Suprapubic skin (tissue), 4 donors: ENCODE measurements around the gene CAMK1D. TPM values are rescaled to one million over a fixed set of nuclear protein-coding genes. Genes with fewer than 3 reads are reported as not detected.
"Not testable (repeated sequence)": the region's sequence is repeated elsewhere in the genome, so short reads cannot be mapped to it uniquely, and the experiment has no call there.

ENCODE experiments used
- DNase-seq, 2 donors: peaks; one replicate each; pipeline ENCODE4 v3.0.0-alpha.2; 2019; ENCODE audit warnings: low spot score in 2 of 2
- H3K27ac ChIP-seq: fragments of 200-600 bp; sonication (generic); one replicate; pipeline ENCODE4 v1.5.1; 2019
- H3K27me3 ChIP-seq: fragments of 200-600 bp; sonication (generic); one replicate; pipeline ENCODE4 v1.5.1; 2019
- H3K36me3 ChIP-seq: fragments of 200-600 bp; sonication (generic); one replicate; pipeline ENCODE4 v1.5.1; 2019
- H3K4me1 ChIP-seq: fragments of 200-600 bp; sonication (generic); one replicate; pipeline ENCODE4 v1.5.1; 2019
- H3K4me3 ChIP-seq: fragments of 200-600 bp; sonication (generic); one replicate; pipeline ENCODE4 v1.5.1; 2019; ENCODE audit warnings: mild to moderate bottlenecking
- H3K9me3 ChIP-seq: fragments of 200-600 bp; sonication (generic); one replicate; pipeline ENCODE4 v1.5.1; 2019
- EP300 ChIP-seq: sonication (generic); formaldehyde crosslinking; IDR thresholded peaks from one replicate; pipeline ENCODE4 v1.6.1; 2017; ENCODE audit warnings: antibody characterized with exemption
- POLR2A ChIP-seq, 2 donors: fragments of 450-650 bp; IDR thresholded peaks; one replicate each; pipeline ENCODE4 v1.6.1; 2017; ENCODE audit warnings: antibody characterized with exemption in 2 of 2, mild to moderate bottlenecking in 2 of 2, moderate library complexity in 2 of 2
- POLR2AphosphoS5 ChIP-seq, 3 donors: sonication (generic); formaldehyde crosslinking; IDR thresholded peaks; one replicate each; pipeline ENCODE4 v1.6.1; 2017; ENCODE audit warnings: antibody characterized with exemption in 3 of 3
- WGBS: methylation state at CpG from one replicate; pipeline ENCODE4 v1.1.5; 2018; 5-methylcytosine and 5-hydroxymethylcytosine counted together
- total RNA-seq, 4 donors: library from RNA; depleted of rRNA; stranded (reverse); fragments of >200 nt; gene quantifications; one replicate each; pipeline ENCODE4 v1.1.0, GENCODE V29; 2016
- TF ChIP-seq, protein P1 (sequence below), 2 donors: fragments of 200-600 bp in 1 of 2; fragments of 450-650 bp in 1 of 2; sonication (generic) in 1 of 2; IDR thresholded peaks; one replicate each; pipeline ENCODE4 v1.5.1; 2016 to 2019; ENCODE audit warnings: antibody characterized with exemption in 2 of 2, mild to moderate bottlenecking in 1 of 2, moderate library complexity in 1 of 2

CAMK1D gene
- total RNA-seq, 4 donors from 2014 or later = 26.4 to 31.3 (median 30.2) TPM

- H3K27ac ChIP-seq = peak overlapping the region; percentile 45
- no peak overlapping the region for H3K4me3 ChIP-seq
- H3K9me3 ChIP-seq = no peaks in the 10 kb centered on the region
- 34% methylated on average over 3 of the region's 3 CpGs for WGBS
- TF ChIP-seq, protein P1, sequence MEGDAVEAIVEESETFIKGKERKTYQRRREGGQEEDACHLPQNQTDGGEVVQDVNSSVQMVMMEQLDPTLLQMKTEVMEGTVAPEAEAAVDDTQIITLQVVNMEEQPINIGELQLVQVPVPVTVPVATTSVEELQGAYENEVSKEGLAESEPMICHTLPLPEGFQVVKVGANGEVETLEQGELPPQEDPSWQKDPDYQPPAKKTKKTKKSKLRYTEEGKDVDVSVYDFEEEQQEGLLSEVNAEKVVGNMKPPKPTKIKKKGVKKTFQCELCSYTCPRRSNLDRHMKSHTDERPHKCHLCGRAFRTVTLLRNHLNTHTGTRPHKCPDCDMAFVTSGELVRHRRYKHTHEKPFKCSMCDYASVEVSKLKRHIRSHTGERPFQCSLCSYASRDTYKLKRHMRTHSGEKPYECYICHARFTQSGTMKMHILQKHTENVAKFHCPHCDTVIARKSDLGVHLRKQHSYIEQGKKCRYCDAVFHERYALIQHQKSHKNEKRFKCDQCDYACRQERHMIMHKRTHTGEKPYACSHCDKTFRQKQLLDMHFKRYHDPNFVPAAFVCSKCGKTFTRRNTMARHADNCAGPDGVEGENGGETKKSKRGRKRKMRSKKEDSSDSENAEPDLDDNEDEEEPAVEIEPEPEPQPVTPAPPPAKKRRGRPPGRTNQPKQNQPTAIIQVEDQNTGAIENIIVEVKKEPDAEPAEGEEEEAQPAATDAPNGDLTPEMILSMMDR (IDR thresholded peaks at IDR 0.05) = no peak
- no peak for TF ChIP-seq EP300
- TF ChIP-seq POLR2AphosphoS5 (IDR thresholded peaks at IDR 0.05) = no peak
- TF ChIP-seq POLR2A (IDR thresholded peaks at IDR 0.05) = no peak
- H3K36me3 ChIP-seq = no peaks in the 10 kb centered on the region
- H3K4me1 ChIP-seq = peaks cover 18% of the 10 kb centered on the region
- DNase-seq = no peak
- H3K27me3 ChIP-seq = no peaks in the 10 kb centered on the region
These were observed 22.3 kb upstream of the CAMK1D start for GRCh38 chr10:12327074-12327473.

DNA sequence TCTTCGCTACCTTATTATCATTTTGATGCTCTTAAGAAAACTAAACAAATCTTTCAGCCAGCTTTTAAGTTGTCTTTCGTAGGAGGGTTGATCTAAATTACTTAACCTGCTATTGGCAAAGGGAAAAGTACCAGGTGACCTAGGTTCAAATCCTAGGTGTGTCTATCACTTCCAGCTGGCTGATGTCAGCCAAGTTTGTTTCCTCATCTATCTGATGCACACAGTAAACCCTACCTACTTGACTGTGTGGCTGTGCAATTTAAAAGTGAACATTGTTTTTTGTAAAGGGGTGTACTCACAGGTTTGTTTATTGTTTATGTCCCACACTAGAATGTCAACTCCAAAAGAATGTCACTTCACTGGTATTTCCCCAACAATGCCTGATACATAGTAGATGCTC, 21.9 kb upstream of the CAMK1D start:
- H3K27me3 ChIP-seq = no peaks in the 10 kb centered on the region
- H3K27ac ChIP-seq = peak overlapping the region; percentile 45
- H3K4me1 ChIP-seq = peaks cover 15% of the 10 kb centered on the region
- H3K36me3 ChIP-seq = no peaks in the 10 kb centered on the region
- H3K4me3 ChIP-seq = no peak overlapping the region
- no peaks in the 10 kb centered on the region for H3K9me3 ChIP-seq
- TF ChIP-seq, protein P1 (IDR thresholded peaks at IDR 0.05) = no peak
- TF ChIP-seq POLR2A (IDR thresholded peaks at IDR 0.05) (no peak), EP300 (no peak), POLR2AphosphoS5 (IDR thresholded peaks at IDR 0.05) (no peak)
- no peak for DNase-seq
- WGBS = 36% methylated on average over 2 of the region's 2 CpGs

DNA sequence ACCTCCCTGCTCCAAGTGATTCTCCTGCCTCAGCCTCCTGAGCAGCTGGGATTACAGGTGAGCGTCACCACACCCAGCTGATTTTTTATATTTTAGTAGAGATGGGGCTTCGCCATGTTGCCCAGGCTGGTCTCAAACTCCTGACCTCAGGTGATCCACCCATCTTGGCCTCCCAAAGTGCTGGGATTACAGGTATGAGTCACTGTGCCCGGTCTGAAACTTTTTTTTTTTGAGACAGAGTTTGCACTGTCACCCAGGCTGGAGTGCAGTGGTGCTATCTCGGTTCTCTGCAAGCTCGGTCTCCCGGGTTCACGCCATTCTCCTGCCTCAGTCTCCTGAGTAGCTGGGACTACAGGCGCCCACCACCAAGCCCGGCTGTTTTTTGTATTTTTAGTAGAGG, 21.0 kb upstream of the CAMK1D start:
- peaks cover 19% of the 10 kb centered on the region for H3K4me1 ChIP-seq
- H3K27ac ChIP-seq = peak overlapping the region; percentile 31
- WGBS = 73% methylated on average over 8 of the region's 9 CpGs

DNA sequence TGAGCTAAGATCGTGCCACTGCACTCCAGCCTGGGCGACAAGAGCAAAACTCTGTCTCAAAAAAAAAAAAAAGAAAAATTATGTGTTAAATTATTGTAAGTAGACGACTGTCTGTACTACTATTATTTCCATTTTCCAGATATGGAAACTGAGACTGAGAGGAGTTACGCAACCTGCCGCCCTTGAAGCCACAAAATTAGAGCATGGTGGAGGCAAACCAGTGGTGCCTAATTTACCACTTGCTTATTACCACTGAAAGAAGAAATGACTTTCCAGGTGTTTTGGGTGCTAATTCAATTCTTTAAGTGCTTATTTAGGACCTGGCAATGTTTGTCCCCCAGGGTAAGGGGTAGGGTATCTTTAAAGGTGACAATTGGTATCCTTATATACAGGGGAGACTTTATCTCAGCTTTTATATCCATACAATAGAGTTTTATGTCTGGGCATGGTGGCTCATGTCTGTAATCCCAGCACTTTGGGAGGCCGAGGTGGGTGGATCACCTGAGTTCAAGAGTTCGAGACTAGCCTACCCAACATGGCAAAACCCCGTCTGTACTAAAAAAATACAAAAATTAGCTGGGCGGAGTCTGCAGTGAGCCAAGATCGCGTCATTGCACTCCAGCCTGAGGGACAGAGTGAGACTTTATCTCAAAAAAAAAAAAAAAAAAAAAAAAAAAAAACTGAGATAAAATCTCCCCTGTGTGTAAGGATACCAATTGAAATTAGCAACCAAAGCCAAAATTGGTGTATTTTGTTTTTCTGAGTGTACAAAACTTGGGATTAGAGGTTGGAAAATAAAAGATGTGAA, 16.6 kb upstream of the CAMK1D start:
- Histone ChIP-seq H3K4me1 (peaks cover 30% of the 10 kb centered on the region), H3K9me3 (no peaks in the 10 kb centered on the region), H3K36me3 (no peaks in the 10 kb centered on the region), H3K4me3 (no peak overlapping the region), H3K27me3 (no peaks in the 10 kb centered on the region), H3K27ac (peak overlapping the region; percentile 85)
- DNase-seq = no peak
- 60% methylated on average over 11 of the region's 11 CpGs for WGBS
- TF ChIP-seq POLR2AphosphoS5 (IDR thresholded peaks at IDR 0.05) (no peak), EP300 (no peak), POLR2A (IDR thresholded peaks at IDR 0.05) (no peak)
- TF ChIP-seq, protein P1 (IDR thresholded peaks at IDR 0.05) = no peak

More for the DNA sequence above, 21.0 kb upstream of the CAMK1D start:
- not testable (repeated sequence) for H3K36me3 ChIP-seq, DNase-seq, H3K9me3 ChIP-seq, H3K27me3 ChIP-seq, H3K4me3 ChIP-seq

- DNase-seq = peak; percentile 83 to 91
- no peaks in the 10 kb centered on the region for H3K36me3 ChIP-seq
- peak overlapping the region; percentile 18 for H3K4me3 ChIP-seq
- H3K4me1 ChIP-seq = peaks cover 27% of the 10 kb centered on the region
- no peaks in the 10 kb centered on the region for H3K27me3 ChIP-seq
- TF ChIP-seq POLR2AphosphoS5 (IDR thresholded peaks at IDR 0.05) = no peak
- TF ChIP-seq, protein P1 (IDR thresholded peaks at IDR 0.05) = no peak
- TF ChIP-seq POLR2A (IDR thresholded peaks at IDR 0.05) = no peak
- no peak for TF ChIP-seq EP300
- H3K9me3 ChIP-seq = no peaks in the 10 kb centered on the region
- WGBS = 13% methylated on average over 15 of the region's 15 CpGs
- H3K27ac ChIP-seq = peak overlapping the region; percentile 85
These were observed 15.8 kb upstream of the CAMK1D start for GRCh38 chr10:12333380-12334185.
